Measurements from ENCODE around the gene MFSD2A. TPM values are rescaled to one million over a fixed set of nuclear protein-coding genes. Genes with fewer than 3 reads are reported as not detected.

The MFSD2A gene
- total RNA-seq, 1 donor from 2014 or later: 3.3 TPM

GRCh38 chr1:39947260-39947659 lies 7.7 kb upstream of the MFSD2A start:
- Mint-ChIP-seq H3K36me3 (ENCODE audit: low read depth, unreplicated experiment) (peaks cover 3% of the 10 kb centered on the region), H3K4me1 (ENCODE audit: low read depth, unreplicated experiment) (no peaks in the 10 kb centered on the region), H3K27ac (ENCODE audit: unreplicated experiment) (no peak overlapping the region), H3K4me3 (ENCODE audit: unreplicated experiment) (no peak overlapping the region), H3K27me3 (ENCODE audit: low read depth, unreplicated experiment) (peaks cover 6% of the 10 kb centered on the region), H3K9me3 (ENCODE audit: unreplicated experiment) (no peaks in the 10 kb centered on the region)
- H3K4me2 ChIP-seq (ENCODE audit: low read length): no peak overlapping the region
- no peak overlapping the region for H3K4me3 ChIP-seq (ENCODE audit: insufficient read depth, low read depth, low read length)
- TF ChIP-seq EZH2 (IDR thresholded peaks at IDR 0.05; ENCODE audit: insufficient read depth, low read length): no peak
- TF ChIP-seq CTCF (IDR thresholded peaks at IDR 0.05; ENCODE audit: insufficient read depth, low read depth, low read length): no peak
- H3K9me3 ChIP-seq (ENCODE audit: insufficient read depth, low read depth, low read length): no peaks in the 10 kb centered on the region
- FAIRE-seq: no peak
- H4K20me1 ChIP-seq (ENCODE audit: insufficient read depth, low read length): no peaks in the 10 kb centered on the region
- H3K27ac ChIP-seq (ENCODE audit: low read depth, low read length): no peak overlapping the region
- H3K79me2 ChIP-seq (ENCODE audit: insufficient read depth, low read length): no peaks in the 10 kb centered on the region
- H3K36me3 ChIP-seq (ENCODE audit: insufficient read depth, low read length): no peaks in the 10 kb centered on the region
- no peaks in the 10 kb centered on the region for H3K4me1 ChIP-seq (ENCODE audit: insufficient read depth, low read length)
- H3K27me3 ChIP-seq (ENCODE audit: insufficient read depth, low read length): peaks cover 16% of the 10 kb centered on the region
- no peak overlapping the region for H3K9ac ChIP-seq (ENCODE audit: low read length)
- no peak overlapping the region for H2AFZ ChIP-seq (ENCODE audit: low read depth, low read length)
- no peak for DNase-seq (ENCODE audit: low read depth)

- peaks cover 5% of the 10 kb centered on the region for H3K4me1 ChIP-seq (ENCODE audit: insufficient read depth, low read length)
These were observed 5.1 kb upstream of the MFSD2A start for GRCh38 chr1:39949891-39950290.

More at GRCh38 chr1:39949891-39950290, 5.1 kb upstream of the MFSD2A start:
- Histone ChIP-seq H3K4me3 (ENCODE audit: insufficient read depth, low read depth, low read length) (no peak overlapping the region), H3K36me3 (ENCODE audit: insufficient read depth, low read length) (no peaks in the 10 kb centered on the region), H3K27ac (ENCODE audit: low read depth, low read length) (no peak overlapping the region), H3K4me2 (ENCODE audit: low read length) (no peak overlapping the region), H3K9me3 (ENCODE audit: insufficient read depth, low read depth, low read length) (no peaks in the 10 kb centered on the region), H3K9ac (ENCODE audit: low read length) (no peak overlapping the region), H4K20me1 (ENCODE audit: insufficient read depth, low read length) (no peaks in the 10 kb centered on the region), H2AFZ (ENCODE audit: low read depth, low read length) (no peak overlapping the region), H3K27me3 (ENCODE audit: insufficient read depth, low read length) (no peaks in the 10 kb centered on the region), H3K79me2 (ENCODE audit: insufficient read depth, low read length) (no peaks in the 10 kb centered on the region)
- FAIRE-seq (no peak), DNase-seq (ENCODE audit: low read depth) (no peak)
- Mint-ChIP-seq H3K4me1 (ENCODE audit: low read depth, unreplicated experiment) (peaks cover 4% of the 10 kb centered on the region), H3K36me3 (ENCODE audit: low read depth, unreplicated experiment) (peaks cover 3% of the 10 kb centered on the region), H3K27ac (ENCODE audit: unreplicated experiment) (no peak overlapping the region), H3K4me3 (ENCODE audit: unreplicated experiment) (no peak overlapping the region), H3K27me3 (ENCODE audit: low read depth, unreplicated experiment) (peaks cover 16% of the 10 kb centered on the region), H3K9me3 (ENCODE audit: unreplicated experiment) (peaks cover 2% of the 10 kb centered on the region)
- TF ChIP-seq CTCF (IDR thresholded peaks at IDR 0.05; ENCODE audit: insufficient read depth, low read depth, low read length) (no peak), EZH2 (IDR thresholded peaks at IDR 0.05; ENCODE audit: insufficient read depth, low read length) (no peak)

All from astrocyte (in vitro differentiated cells and primary cell).